NT2/D1 (cell line): Measurements from ENCODE around the gene KRTAP4-7.
"Not testable (repeated sequence)": the region's sequence is repeated elsewhere in the genome, so short reads cannot be mapped to it uniquely, and the experiment has no call there.

ENCODE experiments used
- DNase-seq: peaks from one replicate; pipeline ENCODE4 v3.0.0-alpha.2; 2011; ENCODE audit warnings: low read depth, low spot score
- H3K27me3 ChIP-seq: 2 replicates; pipeline ENCODE4 v1.6.0; 2011; ENCODE audit warnings: mild to moderate bottlenecking; ENCODE audit not compliant: insufficient read length, insufficient read depth
- H3K36me3 ChIP-seq: 2 replicates; pipeline ENCODE4 v1.6.1; 2011; ENCODE audit warnings: mild to moderate bottlenecking, low read length, mixed read lengths; ENCODE audit not compliant: insufficient read depth, insufficient read length
- H3K4me1 ChIP-seq: 2 replicates; pipeline ENCODE4 v1.5.1; 2011; ENCODE audit not compliant: insufficient read depth, insufficient read length
- H3K4me3 ChIP-seq: 2 replicates; pipeline ENCODE4 v1.5.1; 2011; ENCODE audit warnings: low read depth; ENCODE audit not compliant: insufficient read length
- H3K9ac ChIP-seq: 2 replicates; pipeline ENCODE4 v1.6.0; 2011; ENCODE audit warnings: low read depth; ENCODE audit not compliant: insufficient read length
- H3K9me3 ChIP-seq: 2 replicates; pipeline ENCODE4 v1.5.1; 2011; ENCODE audit warnings: mild to moderate bottlenecking, low read length; ENCODE audit not compliant: insufficient read depth
- SUZ12 ChIP-seq: IDR thresholded peaks from 2 replicates; pipeline ENCODE4 v1.6.1; 2011; ENCODE audit not compliant: insufficient read length, insufficient read depth; ENCODE audit errors: extremely low read depth
- YY1 ChIP-seq: IDR thresholded peaks from 2 replicates; pipeline ENCODE4 v1.6.1; 2011; ENCODE audit not compliant: insufficient read length, insufficient read depth
- ZNF274 ChIP-seq: IDR thresholded peaks from 2 replicates; pipeline ENCODE4 v1.6.1; 2011; ENCODE audit warnings: mild to moderate bottlenecking, low read depth, low read length

The KRTAP4-7 gene

GRCh38 chr17:41084100-41084856, at the start of gene KRTAP4-7:
KRTAP4-7 (plus strand) TSS chr17:41084150; CDS start chr17:41084207, 57 bp downstream.
- DNase-seq, result not testable (repeated sequence)

DNA sequence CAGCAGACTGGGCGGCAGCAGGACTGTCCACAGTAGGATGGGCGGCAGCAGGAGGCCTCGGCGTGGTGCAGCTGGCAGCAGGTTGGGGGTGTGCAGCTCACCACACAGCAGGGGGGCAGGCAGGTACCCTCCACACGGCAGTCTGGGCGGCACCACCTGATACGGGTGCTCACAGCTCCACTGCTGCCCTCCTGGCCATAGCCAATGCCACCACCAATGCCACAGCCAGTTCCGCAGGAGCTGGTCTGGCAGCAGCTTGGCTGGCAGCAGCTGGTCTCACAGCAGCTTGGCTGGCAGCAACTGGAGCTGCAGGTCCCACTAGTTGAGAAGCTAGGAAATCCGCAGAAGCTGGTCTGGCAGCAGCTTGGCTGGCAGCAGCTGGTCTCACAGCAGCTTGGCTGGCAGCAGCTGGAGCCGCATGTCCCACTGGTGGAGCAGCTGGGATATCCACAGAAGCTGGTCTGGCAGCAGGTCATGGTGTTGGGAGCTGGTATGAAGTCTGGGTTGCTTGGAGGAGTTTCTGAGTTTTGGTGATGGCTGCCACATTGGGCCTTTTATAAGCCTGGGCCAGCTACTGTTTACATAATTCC, 49.5 kb upstream of the KRTAP4-7 start, which contains the start of gene KRTAP1-3:
Gene KRTAP1-3 (minus strand): TSS at position 529 of the 590 bp plus-strand sequence. CDS start 53 bp downstream, at position 476.
- H3K36me3 ChIP-seq, H3K9ac ChIP-seq, DNase-seq, H3K4me1 ChIP-seq, H3K4me3 ChIP-seq, H3K9me3 ChIP-seq, H3K27me3 ChIP-seq: not testable (repeated sequence)

More at GRCh38 chr17:41084100-41084856, at the start of gene KRTAP4-7:
- H3K4me3 ChIP-seq, H3K9me3 ChIP-seq, H3K9ac ChIP-seq, H3K36me3 ChIP-seq, H3K27me3 ChIP-seq, H3K4me1 ChIP-seq: not testable (repeated sequence)

- Histone ChIP-seq H3K9ac (no peak overlapping the region), H3K27me3 (no peaks in the 10 kb centered on the region), H3K4me3 (no peak overlapping the region), H3K9me3 (peaks cover 2% of the 10 kb centered on the region), H3K4me1 (no peaks in the 10 kb centered on the region), H3K36me3 (no peaks in the 10 kb centered on the region)
- TF ChIP-seq YY1 (no peak), ZNF274 (no peak), SUZ12 (no peak)
- no peak for DNase-seq
Observed at GRCh38 chr17:41037853-41038350, 46.0 kb upstream of the KRTAP4-7 start.

DNA sequence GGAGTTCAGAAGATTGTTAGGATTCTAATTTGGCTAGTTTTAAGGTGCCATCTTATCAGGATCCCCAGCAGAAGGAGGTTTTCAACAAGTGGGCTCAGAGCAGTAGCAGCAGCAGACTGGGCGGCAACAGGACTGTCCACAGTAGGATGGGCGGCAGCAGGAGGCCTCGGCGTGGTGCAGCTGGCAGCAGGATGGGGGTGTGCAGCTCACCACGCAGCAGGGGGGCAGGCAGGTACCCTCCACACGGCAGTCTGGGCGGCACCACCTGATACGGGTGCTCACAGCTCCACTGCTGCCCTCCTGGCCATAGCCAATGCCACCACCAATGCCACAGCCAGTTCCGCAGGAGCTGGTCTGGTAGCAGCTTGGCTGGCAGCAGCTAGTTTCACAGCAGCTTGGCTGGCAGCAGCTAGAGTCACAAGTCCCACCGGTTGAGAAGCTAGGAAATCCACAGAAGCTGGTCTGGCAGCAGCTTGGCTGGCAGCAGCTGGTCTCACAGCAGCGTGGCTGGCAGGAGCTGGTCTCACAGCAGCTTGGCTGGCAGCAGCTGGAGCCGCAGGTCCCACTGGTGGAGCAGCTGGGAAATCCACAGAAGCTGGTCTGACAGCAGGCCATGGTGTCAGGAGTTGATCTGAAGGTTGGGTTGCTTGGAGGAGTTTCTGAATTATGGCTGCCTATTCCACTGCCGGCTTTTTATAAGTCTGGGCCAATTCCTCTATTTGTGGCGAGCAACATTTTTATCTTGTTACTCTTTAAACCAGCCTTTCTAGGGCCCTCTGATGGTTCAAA, 43.0 kb upstream of the KRTAP4-7 start, which contains the start of gene KRTAP1-1:
Gene KRTAP1-1 (minus strand): TSS at position 668 of the 789 bp plus-strand sequence. CDS start 53 bp downstream, at position 615.
- not testable (repeated sequence) for H3K9me3 ChIP-seq, H3K4me3 ChIP-seq, H3K4me1 ChIP-seq, H3K9ac ChIP-seq, H3K36me3 ChIP-seq, H3K27me3 ChIP-seq, DNase-seq

GRCh38 chr17:41042953-41043352, 41.0 kb upstream of the KRTAP4-7 start:
- no peak for TF ChIP-seq ZNF274
- TF ChIP-seq YY1, result no peak
- TF ChIP-seq SUZ12, result no peak
- DNase-seq, result no peak
- Histone ChIP-seq H3K9me3 (peaks cover 8% of the 10 kb centered on the region), H3K4me3 (no peak overlapping the region), H3K36me3 (no peaks in the 10 kb centered on the region), H3K4me1 (no peaks in the 10 kb centered on the region), H3K9ac (no peak overlapping the region), H3K27me3 (no peaks in the 10 kb centered on the region)

- H3K36me3 ChIP-seq, H3K27me3 ChIP-seq, H3K4me1 ChIP-seq, H3K4me3 ChIP-seq, H3K9me3 ChIP-seq, H3K9ac ChIP-seq, DNase-seq: not testable (repeated sequence)
Observed at GRCh38 chr17:41046735-41047465, 37.0 kb upstream of the KRTAP4-7 start, which contains the start of gene KRTAP2-1. KRTAP2-1 (minus strand) TSS chr17:41047316; CDS start chr17:41047267, 49 bp downstream.

GRCh38 chr17:41048441-41048840, 35.5 kb upstream of the KRTAP4-7 start:
- Histone ChIP-seq H3K4me1 (no peaks in the 10 kb centered on the region), H3K9ac (no peak overlapping the region), H3K36me3 (no peaks in the 10 kb centered on the region), H3K27me3 (no peaks in the 10 kb centered on the region), H3K9me3 (peaks cover under 1% of the 10 kb centered on the region; the same call in 1 of the 2 replicates), H3K4me3 (no peak overlapping the region)
- TF ChIP-seq YY1, result no peak
- no peak for TF ChIP-seq SUZ12
- TF ChIP-seq ZNF274, result no peak
- no peak for DNase-seq
